IMR-90 (cell line): ENCODE data around the gene ADARB2.

Experiments used
- BHLHE40 ChIP-seq: fragments of 150-350 bp; IDR thresholded peaks from 2 replicates; pipeline ENCODE4 v1.6.1; 2016; ENCODE audit warnings: mild to moderate bottlenecking, low read depth, low read length
- CEBPB ChIP-seq: IDR thresholded peaks from 2 replicates; pipeline ENCODE4 v1.6.1; 2012; ENCODE audit warnings: low read depth, low read length, improper control_type of control experiment
- CTCF ChIP-seq: conservative IDR thresholded peaks from 2 replicates; pipeline ENCODE4 v1.5.1; 2012; ENCODE audit warnings: mild to moderate bottlenecking, low read depth, low read length, improper control_type of control experiment
- ELK1 ChIP-seq: fragments of 150-350 bp; IDR thresholded peaks from 2 replicates; pipeline ENCODE4 v1.6.1; 2016; ENCODE audit warnings: low read depth, mild to moderate bottlenecking, low read length, moderate library complexity, borderline replicate concordance
- FOS ChIP-seq: fragments of 150-350 bp; IDR thresholded peaks from 2 replicates; pipeline ENCODE4 v1.6.1; 2016; ENCODE audit warnings: low read depth, low read length
- MAFK ChIP-seq: IDR thresholded peaks from 2 replicates; pipeline ENCODE4 v1.6.1; 2012; ENCODE audit warnings: low read depth, low read length, improper control_type of control experiment
- MAZ ChIP-seq: IDR thresholded peaks from 2 replicates; pipeline ENCODE4 v1.6.1; 2012; ENCODE audit warnings: low read depth, mild to moderate bottlenecking, low read length, improper control_type of control experiment, moderate library complexity, borderline replicate concordance
- MXI1 ChIP-seq: IDR thresholded peaks from 2 replicates; pipeline ENCODE4 v1.6.1; 2012; ENCODE audit warnings: low read depth, mild to moderate bottlenecking, low read length, moderate library complexity, borderline replicate concordance
- POLR2A ChIP-seq: IDR thresholded peaks from 2 replicates; pipeline ENCODE4 v1.6.1; 2012; ENCODE audit warnings: mild to moderate bottlenecking, low read depth, low read length
- RFX5 ChIP-seq: IDR thresholded peaks from 2 replicates; pipeline ENCODE4 v1.8.0; 2012; ENCODE audit warnings: low read depth, mild to moderate bottlenecking, low read length, moderate library complexity
- SMC3 ChIP-seq: fragments of 150-350 bp; IDR thresholded peaks from 2 replicates; pipeline ENCODE4 v1.6.1; 2016; ENCODE audit warnings: low read depth, mild to moderate bottlenecking, antibody characterized with exemption, low read length, moderate library complexity
- USF2 ChIP-seq: fragments of 150-350 bp; IDR thresholded peaks from 2 replicates; pipeline ENCODE4 v1.6.1; 2017; ENCODE audit warnings: mild to moderate bottlenecking, antibody characterized with exemption, low read length, low read depth

- TF ChIP-seq CTCF (no peak), CEBPB (no peak), USF2 (no peak), POLR2A (no peak), RFX5 (no peak), MAZ (no peak), FOS (no peak), SMC3 (no peak), BHLHE40 (no peak), MXI1 (no peak), ELK1 (no peak), MAFK (no peak)
Measured at GRCh38 chr10:1561731-1562337, 175.5 kb downstream of the ADARB2 start.
